Head of caudate nucleus (tissue), 42 donors: ENCODE data around the gene PSMG3.

Experiments used
- DNase-seq, 42 donors: peaks; one replicate each; pipeline versions ENCODE4 v3.0.0 to v3.0.0-alpha.2; 2020 to 2021; ENCODE audit warnings: mixed read lengths in 7 of 42
- intact Hi-C: fragments of 100-400 bp; cut with DNase I; formaldehyde crosslinking; loops from one replicate; pipeline ENCODE4 v1.15.0; 2022

The PSMG3 gene

DNA sequence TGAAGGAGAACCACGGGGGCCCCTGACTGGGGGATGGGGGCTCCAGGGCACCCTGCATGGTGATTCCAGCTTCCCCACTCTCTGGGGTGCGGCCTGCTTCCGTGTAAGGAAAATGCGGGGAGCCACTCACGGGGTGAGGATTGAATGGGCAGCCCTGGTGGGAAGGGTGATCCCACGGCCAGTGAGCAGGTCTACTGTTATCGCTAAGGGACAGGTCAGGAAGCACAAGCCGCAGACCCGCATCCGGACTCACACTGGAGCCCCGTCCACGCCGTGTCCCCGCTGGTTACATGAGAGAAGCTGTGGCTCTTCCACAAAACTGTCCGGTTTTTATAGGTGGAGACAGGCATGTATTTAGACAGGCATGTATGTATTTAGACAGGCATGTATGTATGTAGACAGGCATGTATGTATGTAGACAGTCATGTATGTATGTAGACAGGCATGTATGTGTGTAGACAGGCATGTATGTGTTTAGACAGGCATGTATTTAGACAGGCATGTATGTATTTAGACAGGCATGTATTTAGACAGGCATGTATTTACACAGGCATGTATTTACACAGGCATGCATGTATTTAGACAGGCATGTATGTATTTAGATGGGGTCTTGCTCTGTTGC is 5.7 kb downstream of the PSMG3 start:
- no peak for DNase-seq
- intact Hi-C loops: loop anchor here (10.0 kb wide), 1 partner anchor 59 kb away; the partner anchor contains the start of gene INTS1

- intact Hi-C loops: loop anchor here (10.0 kb wide), 1 partner anchor 58 kb away; the partner anchor contains the start of gene INTS1
- DNase-seq: no peak
These were observed 7.2 kb downstream of the PSMG3 start for GRCh38 chr7:1562597-1563051.

GRCh38 chr7:1562116-1562515 is 7.7 kb downstream of the PSMG3 start:
- DNase-seq: no peak
- intact Hi-C loops: loop anchor here (10.0 kb wide), 1 partner anchor 57 kb away; the partner anchor contains the start of gene INTS1

DNA sequence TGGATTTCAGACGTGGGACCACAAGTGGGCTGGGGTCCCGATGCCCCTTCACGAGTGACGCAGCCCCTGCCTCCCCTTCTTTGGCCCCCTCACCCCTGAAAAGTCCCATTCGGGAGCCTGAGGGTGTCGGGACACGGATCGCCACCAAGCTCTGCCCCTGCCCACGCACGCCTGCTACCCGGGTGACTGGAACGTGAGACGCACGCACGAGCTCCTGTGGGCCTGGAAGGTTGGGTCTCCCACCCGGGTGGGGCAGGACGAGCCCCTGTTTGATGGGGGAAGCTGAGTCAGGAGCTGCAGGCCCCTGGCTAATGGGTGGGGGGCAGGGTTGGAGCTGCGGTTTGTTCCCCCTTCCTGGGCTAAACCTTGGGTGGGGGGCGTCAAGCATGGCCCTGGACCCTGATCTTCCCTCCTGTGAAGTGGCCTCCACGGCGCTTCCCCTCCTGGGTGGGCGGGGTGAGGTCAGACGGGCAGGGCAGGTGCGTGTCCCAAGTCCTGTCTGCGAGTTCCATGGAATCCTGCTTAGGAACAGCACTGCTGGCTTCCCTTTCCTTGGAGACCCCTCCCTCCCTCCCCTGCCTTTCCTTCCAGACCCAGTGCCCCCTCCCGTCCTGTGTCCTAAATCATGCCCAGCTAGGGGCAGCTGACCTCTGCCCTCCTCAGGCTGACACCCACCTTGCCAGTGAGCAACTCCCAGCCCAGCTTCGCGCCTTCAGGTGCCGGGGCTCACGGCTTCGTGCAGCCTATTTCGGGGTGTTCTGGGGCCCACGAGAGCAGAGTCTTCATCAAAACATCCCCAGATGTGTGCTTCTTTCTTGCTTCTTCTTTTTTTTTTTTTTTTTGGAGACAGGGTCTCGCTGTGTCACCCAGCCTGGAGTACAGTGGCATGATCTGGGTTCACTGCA is 8.5 kb downstream of the PSMG3 start:
- no peak for DNase-seq
- intact Hi-C loops: loop anchor here (10.0 kb wide), 1 partner anchor 56 kb away; the partner anchor contains the start of gene INTS1

DNA sequence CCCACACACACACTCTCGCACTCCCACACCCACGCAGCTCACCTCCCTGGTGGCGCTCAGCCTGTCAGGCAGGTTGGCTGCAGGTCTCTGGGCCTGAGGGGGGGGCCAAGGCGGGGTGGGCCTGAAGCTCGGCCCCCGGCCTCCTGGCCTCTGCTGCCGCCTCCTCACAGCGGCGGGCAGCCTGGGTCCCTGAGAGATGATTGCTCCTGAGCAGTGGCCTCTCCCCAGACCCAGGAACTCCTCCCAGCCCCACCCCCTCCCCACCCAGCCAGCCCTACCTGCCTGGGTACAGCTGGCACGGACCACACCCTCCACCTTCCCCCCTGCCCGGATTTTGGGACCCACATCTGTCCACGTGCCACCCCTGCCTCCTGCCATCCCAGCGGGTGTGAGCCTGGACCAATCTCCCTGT is 9.2 kb downstream of the PSMG3 start:
- no peak for DNase-seq
- intact Hi-C loops: loop anchor here (10.0 kb wide), 1 partner anchor 56 kb away; the partner anchor contains the start of gene INTS1

- intact Hi-C loops: loop anchor here (10.0 kb wide), 1 partner anchor 55 kb away; the partner anchor contains the start of gene INTS1
- DNase-seq: no peak
These were observed 9.9 kb downstream of the PSMG3 start for GRCh38 chr7:1559626-1560590.

DNA sequence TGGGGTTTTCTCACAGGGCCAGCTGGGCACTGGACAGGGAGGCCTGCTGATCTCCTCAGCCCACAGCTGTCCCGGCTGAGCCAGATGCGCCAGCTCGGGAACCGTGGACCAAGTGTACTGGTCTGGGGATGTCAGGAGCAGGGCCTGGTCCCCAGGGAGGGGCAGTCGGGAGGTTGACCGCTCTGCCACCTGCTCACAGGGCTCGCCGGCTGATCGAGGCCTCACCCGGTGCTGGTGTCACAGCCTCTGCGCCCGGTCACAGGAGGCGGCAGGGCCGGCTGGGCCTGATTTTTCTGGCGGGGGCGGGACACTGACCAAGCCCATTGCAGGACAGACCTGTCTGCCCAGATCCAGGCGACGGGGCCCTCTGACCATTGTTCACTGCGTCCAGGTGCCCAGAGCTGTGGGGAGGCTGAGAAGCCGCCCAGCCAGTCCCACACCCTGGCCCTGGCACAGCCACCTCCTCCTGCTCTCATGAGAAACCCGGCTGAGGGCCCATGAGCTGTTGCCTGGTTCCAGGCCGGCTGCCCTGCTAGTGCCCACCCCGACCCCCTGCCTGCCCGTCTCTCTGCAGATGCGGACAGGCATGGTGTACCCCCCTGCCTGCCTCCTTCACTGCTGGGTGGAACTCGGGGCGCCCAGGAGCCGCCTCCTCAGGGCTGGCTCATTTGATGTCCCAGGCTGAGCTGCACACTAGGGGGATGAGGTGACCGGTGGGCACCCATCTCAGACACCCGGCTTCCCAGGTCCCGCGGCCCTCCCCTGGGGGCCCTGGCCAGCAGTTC is 10.8 kb downstream of the PSMG3 start:
- intact Hi-C loops: no loop called here
- DNase-seq: no peak

DNA sequence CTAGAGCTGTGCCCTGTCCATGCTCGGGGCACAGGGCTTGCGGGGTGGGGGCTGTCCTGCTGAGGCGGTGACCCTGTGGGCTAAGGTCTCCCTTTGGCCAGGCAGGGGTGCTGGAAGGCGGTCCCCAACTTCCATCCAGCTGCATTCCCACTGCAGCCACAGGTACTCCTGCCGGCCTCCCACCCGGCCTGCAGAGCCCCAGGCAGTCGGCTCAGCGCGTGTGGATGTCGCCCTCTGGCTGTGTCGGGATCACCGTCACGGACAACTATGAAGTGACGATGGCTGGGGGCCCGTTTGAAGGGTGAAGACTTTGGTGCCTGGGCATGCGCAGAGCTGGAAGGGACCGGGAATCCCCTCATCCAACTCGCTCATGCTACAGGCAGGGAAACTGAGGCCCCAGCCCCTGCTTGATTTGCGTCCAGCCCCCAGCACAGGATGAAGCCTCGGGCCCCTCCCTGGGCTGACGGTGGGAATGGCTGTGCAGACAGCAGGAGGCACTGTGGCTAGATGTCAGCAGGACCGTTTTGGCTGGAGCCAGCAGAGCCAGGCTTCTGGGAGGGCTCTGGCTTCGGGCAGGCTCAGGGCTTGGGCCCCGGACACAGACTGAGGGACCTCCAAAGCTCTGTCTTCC is 11.5 kb downstream of the PSMG3 start:
- intact Hi-C loops: no loop called here
- peak in 1 of 42 donors; percentile 53 for DNase-seq

- intact Hi-C loops: no loop called here
- no peak for DNase-seq
These were observed 12.1 kb downstream of the PSMG3 start for GRCh38 chr7:1557771-1558170.

DNA sequence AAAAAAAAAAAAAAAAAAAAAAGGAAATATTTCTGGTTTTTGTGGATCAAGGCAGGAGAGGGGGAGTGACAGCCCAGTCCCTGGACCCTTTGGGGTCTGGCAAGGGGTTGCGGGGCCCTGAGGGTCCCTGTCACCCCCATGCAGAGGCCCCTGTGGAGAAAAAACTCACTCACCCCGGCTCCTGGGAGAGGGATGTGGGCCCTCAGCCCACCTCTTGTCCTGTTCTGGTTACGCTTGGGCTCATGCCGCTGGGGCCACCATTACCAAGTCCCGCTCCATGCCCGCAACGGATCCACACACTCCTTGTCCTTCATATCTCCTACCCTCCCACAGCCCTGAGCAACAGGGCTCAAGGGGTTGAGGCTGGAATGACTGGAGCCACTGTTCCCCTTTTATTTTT is 12.8 kb downstream of the PSMG3 start:
- intact Hi-C loops: no loop called here
- no peak for DNase-seq

DNA sequence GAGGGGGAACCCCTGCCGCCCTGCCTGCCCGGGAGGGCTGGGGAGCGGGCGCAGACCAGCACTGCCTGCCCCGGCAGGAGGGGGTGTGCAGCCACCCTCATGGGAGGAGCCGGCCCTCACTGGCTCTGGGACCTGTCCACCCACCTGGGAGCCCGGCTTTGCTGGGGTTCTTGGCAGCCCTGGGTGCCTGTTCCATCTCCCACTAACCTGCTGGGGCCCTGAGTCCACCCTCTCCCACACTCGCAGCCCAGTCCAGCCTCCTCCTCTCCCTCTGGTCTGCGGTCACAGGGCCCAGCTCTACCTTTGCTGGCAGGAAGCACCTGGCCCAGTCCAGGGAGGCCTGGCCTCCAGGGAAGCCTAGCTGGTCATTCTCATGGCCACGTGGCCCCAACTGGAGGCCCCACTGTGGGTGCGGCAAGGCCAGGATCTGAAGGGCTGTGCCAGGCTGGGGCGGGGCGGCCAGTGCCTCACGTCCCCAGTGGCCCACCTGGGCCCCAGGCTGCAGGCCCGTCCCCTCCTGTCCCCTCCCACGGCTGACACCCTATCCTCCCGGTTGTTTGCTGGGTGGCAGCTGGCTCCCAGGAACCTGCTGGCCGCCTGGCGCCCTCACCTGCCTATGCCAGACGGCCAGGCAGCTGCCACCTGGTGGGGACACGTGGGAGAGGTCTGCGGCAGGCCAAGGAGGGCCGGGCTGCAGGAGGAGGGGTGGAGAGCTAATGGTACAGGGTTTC is 13.9 kb downstream of the PSMG3 start, which contains the start of gene TMEM184A:
Gene TMEM184A, minus strand, starts transcription at position 393 of the 731 bp plus-strand sequence. CDS start 721 bp downstream, outside the sequence.
- intact Hi-C loops: no loop called here
- DNase-seq: no peak

GRCh38 chr7:1555046-1555812 is 14.6 kb downstream of the PSMG3 start:
- intact Hi-C loops: no loop called here
- DNase-seq: no peak

- no peak for DNase-seq
- intact Hi-C loops: no loop called here
These were observed 15.3 kb downstream of the PSMG3 start for GRCh38 chr7:1554333-1555045.

DNA sequence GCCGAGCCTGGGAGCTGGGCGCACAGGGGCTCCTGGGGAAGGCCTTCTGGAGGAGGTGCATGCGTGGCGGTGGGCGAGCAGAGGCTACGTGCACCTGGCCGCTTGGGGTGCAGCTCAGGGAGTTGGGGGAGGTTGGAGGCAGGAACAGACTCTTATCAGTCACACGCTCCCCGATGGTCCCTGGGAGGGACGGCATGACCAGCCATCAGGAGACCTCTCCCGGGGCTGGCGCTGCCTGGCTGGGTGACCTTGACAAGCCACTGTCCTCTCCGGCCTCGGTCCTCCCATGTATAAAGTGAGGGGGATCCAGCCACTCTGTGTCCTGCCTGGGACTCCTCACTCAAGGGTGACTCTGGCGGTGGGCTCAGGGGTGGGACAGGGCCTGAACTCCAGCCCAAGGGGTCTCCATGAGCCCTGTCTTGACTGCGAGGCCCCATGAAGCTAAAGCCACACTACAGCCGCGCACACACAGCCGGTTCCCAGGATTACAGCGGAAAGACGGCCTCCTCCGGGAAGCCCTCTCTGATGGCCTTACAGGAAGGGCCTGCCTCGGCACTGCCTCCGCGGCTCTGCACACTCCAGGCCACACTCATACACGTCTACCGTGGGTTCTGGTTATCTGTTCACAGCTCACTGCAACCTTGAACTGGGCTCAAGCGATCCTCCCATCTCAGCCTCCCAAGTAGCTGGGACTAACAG is 16.2 kb downstream of the PSMG3 start:
- no peak for DNase-seq

DNA sequence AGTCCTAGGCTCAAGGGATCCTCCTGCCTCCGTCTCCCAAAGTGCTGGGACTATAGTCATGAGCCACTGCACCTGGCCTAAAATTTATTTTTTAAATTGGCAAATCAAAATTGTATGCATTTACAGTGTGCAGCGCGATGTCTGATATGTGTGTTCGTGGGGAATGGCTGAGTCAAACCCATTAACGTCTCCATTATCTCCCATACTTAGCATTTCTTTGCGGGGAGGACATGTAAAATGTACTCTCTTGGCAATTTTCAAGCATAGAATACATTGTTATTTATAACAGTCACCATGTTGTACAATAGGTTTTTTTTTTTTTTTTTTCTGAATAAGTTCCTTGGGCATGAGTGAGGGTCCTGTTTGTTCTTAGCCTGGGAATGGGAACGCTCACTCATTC is 17.6 kb downstream of the PSMG3 start:
- intact Hi-C loops: no loop called here
- no peak for DNase-seq

More for the DNA sequence above, 16.2 kb downstream of the PSMG3 start:
- intact Hi-C loops: no loop called here
